HCT116 (cell line): ENCODE data around the gene CDK14. TPM values are rescaled to one million over a fixed set of nuclear protein-coding genes. Genes with fewer than 3 reads are reported as not detected.

Source experiments
- ATAC-seq: fragments of 200-7000 bp; cut with Tn5 transposase; 2 replicates; pipeline ENCODE4 v1.9.1; 2020; ENCODE audit warnings: mild to moderate bottlenecking, moderate library complexity
- BruUV-seq: library from RNA; stranded (reverse); fragments of 400-500 nt; replicated peaks from 2 replicates; lab custom pipeline; 2021; lab: Mats Ljungman, UMichigan
- CTCF ChIA-PET: fragments of 300-600 bp; sonication (Branson Sonifier 250); formaldehyde crosslinking; loops from one replicate; lab custom pipeline; 2021; ENCODE audit warnings: antibody characterized with exemption; lab: Charles Lee
- POLR2A ChIA-PET: fragments of 300-600, 350-600 bp; sonication (Branson Sonifier 250); formaldehyde crosslinking; loops from one replicate; lab custom pipeline; 2021; ENCODE audit warnings: antibody characterized with exemption; lab: Charles Lee
- RAD21 ChIA-PET, 2 experiments: fragments of 300-600 bp; sonication (Branson Sonifier 250); formaldehyde crosslinking; loops; one replicate each; lab custom pipeline; 2023; ENCODE audit warnings: low total read pairs in 2 of 2; ENCODE audit not compliant: uncharacterized antibody in 2 of 2, unreplicated experiment in 2 of 2, low non-redundant PET in 1 of 2; lab: Charles Lee
- DNase-seq: peaks from one replicate; pipeline ENCODE4 v3.0.0-alpha.2; 2010; ENCODE audit warnings: low read depth, low spot score
- H2AFZ ChIP-seq: fragments of 200-600 bp; shearing (Covaris generic), sonication (generic); 2 replicates; pipeline ENCODE4 v1.6.1; 2017; ENCODE audit warnings: low read depth, mixed run types, mixed read lengths, antibody characterized with exemption, low read length; ENCODE audit not compliant: poor library complexity, severe bottlenecking
- H3K27ac ChIP-seq: 2 replicates; pipeline ENCODE4 v1.5.1; 2012; ENCODE audit warnings: low read depth, low read length
- H3K27me3 ChIP-seq: fragments of 200-600 bp; sonication (generic); 2 replicates; pipeline ENCODE4 v1.6.1; 2016; ENCODE audit warnings: mixed run types, low read length, mixed read lengths; ENCODE audit not compliant: insufficient read depth
- H3K36me3 ChIP-seq, 2 experiments: fragments of 200-500 bp in 1 of 2; fragments of 200-600 bp in 1 of 2; sonication (Bioruptor generic) in 1 of 2; sonication (generic) in 1 of 2; 2 replicates each; pipeline versions ENCODE4 v1.5.1 to v1.6.1; 2014 to 2016; ENCODE audit warnings: low read length in 2 of 2, inconsistent platforms in 1 of 2, mixed read lengths in 1 of 2, mixed run types in 1 of 2; ENCODE audit not compliant: insufficient read depth in 2 of 2, control insufficient read depth in 1 of 2
- H3K4me1 ChIP-seq, 2 experiments: fragments of 200-600 bp in 1 of 2; sonication (generic) in 1 of 2; 2 replicates each; pipeline versions ENCODE4 v1.5.1 to v1.6.1; 2012 to 2017; ENCODE audit warnings: low read length in 2 of 2, inconsistent platforms in 1 of 2, mild to moderate bottlenecking in 1 of 2, mixed read lengths in 1 of 2, mixed run types in 1 of 2, moderate library complexity in 1 of 2; ENCODE audit not compliant: insufficient read depth in 2 of 2, control insufficient read depth in 1 of 2
- H3K4me2 ChIP-seq: fragments of 200-600 bp; sonication (generic); 2 replicates; pipeline ENCODE4 v1.6.1; 2017; ENCODE audit warnings: mixed run types, low read length, mixed read lengths
- H3K4me3 ChIP-seq, 2 experiments: fragments of 200-600 bp in 1 of 2; sonication (generic) in 1 of 2; replicated peaks in 1 of 2; 2 replicates each; pipeline ENCODE4 v1.5.1; 2011 to 2016; ENCODE audit warnings: low read length in 2 of 2, control low read depth in 1 of 2, low read depth in 1 of 2, mild to moderate bottlenecking in 1 of 2, mixed read lengths in 1 of 2, mixed run types in 1 of 2
- H3K79me2 ChIP-seq: fragments of 200-600 bp; sonication (generic); 2 replicates; pipeline ENCODE4 v1.6.1; 2017; ENCODE audit warnings: mild to moderate bottlenecking, mixed run types, low read length, moderate library complexity, mixed read lengths; ENCODE audit not compliant: insufficient read depth
- H3K9ac ChIP-seq: fragments of 200-600 bp; sonication (generic); 2 replicates; pipeline ENCODE4 v1.6.1; 2016; ENCODE audit warnings: low read length, mixed read lengths
- H3K9me2 ChIP-seq: fragments of 200-600 bp; sonication (generic), shearing (Covaris generic); 2 replicates; pipeline ENCODE4 v1.6.1; 2017; ENCODE audit warnings: mixed run types, mild to moderate bottlenecking, moderate library complexity; ENCODE audit not compliant: insufficient read depth
- H3K9me3 ChIP-seq, 2 experiments: fragments of 200-500 bp in 1 of 2; fragments of 200-600 bp in 1 of 2; sonication (Bioruptor generic) in 1 of 2; sonication (generic) in 1 of 2; 2 replicates each; pipeline ENCODE4 v1.6.1; 2014 to 2017; ENCODE audit warnings: low read length in 2 of 2, mixed read lengths in 2 of 2, inconsistent platforms in 1 of 2, low read depth in 1 of 2, mild to moderate bottlenecking in 1 of 2, mixed run types in 1 of 2, moderate library complexity in 1 of 2; ENCODE audit not compliant: control insufficient read depth in 1 of 2, insufficient read depth in 1 of 2
- H4K20me1 ChIP-seq: fragments of 200-600 bp; sonication (generic), shearing (Covaris generic); 2 replicates; pipeline ENCODE4 v1.6.1; 2017; ENCODE audit warnings: mixed run types, mild to moderate bottlenecking, moderate library complexity; ENCODE audit not compliant: insufficient read depth
- CBX3 ChIP-seq: IDR thresholded peaks from 2 replicates; pipeline ENCODE4 v1.6.1; 2012; ENCODE audit warnings: low read depth
- EGR1 ChIP-seq: IDR thresholded peaks from 2 replicates; pipeline ENCODE4 v1.6.1; 2012; ENCODE audit warnings: low read depth
- FOSL1 ChIP-seq: IDR thresholded peaks from 2 replicates; pipeline ENCODE4 v1.6.1; 2012; ENCODE audit warnings: low read depth
- JUND ChIP-seq: IDR thresholded peaks from 2 replicates; pipeline ENCODE4 v1.6.1; 2012
- POLR2A ChIP-seq: IDR thresholded peaks from 2 replicates; pipeline ENCODE4 v1.7.0; 2011; ENCODE audit warnings: borderline replicate concordance; ENCODE audit not compliant: insufficient read depth, insufficient read length; ENCODE audit errors: extremely low read depth
- POLR2AphosphoS5 ChIP-seq: IDR thresholded peaks from 2 replicates; pipeline ENCODE4 v1.6.1; 2011; ENCODE audit warnings: mild to moderate bottlenecking, low read depth, low read length, moderate library complexity
- RAD21 ChIP-seq: IDR thresholded peaks from 2 replicates; pipeline ENCODE4 v1.6.1; 2012; ENCODE audit warnings: low read depth, mild to moderate bottlenecking
- SRF ChIP-seq: IDR thresholded peaks from 2 replicates; pipeline ENCODE4 v1.6.1; 2012; ENCODE audit warnings: low read depth
- TCF7L2 ChIP-seq: IDR thresholded peaks from 2 replicates; pipeline ENCODE4 v1.7.0; 2011; ENCODE audit warnings: borderline replicate concordance, inconsistent platforms; ENCODE audit not compliant: insufficient read depth, insufficient read length; ENCODE audit errors: extremely low read depth
- YY1 ChIP-seq: IDR thresholded peaks from 2 replicates; pipeline ENCODE4 v1.6.1; 2011; ENCODE audit warnings: low read length, low read depth, moderate library complexity, mild to moderate bottlenecking; ENCODE audit not compliant: insufficient replicate concordance; ENCODE audit errors: extremely low read depth
- ZBTB33 ChIP-seq: IDR thresholded peaks from 2 replicates; pipeline ENCODE4 v1.6.1; 2011; ENCODE audit warnings: mild to moderate bottlenecking, low read length, moderate library complexity; ENCODE audit not compliant: insufficient replicate concordance; ENCODE audit errors: extremely low read depth
- ZFX ChIP-seq: fragments of 450-650 bp; IDR thresholded peaks from 2 replicates; pipeline ENCODE4 v1.6.1; 2017
- intact Hi-C: fragments of 100-400 bp; cut with micrococcal nuclease; formaldehyde crosslinking; loops from 2 replicates; pipeline ENCODE4 v1.10.0; 2022
- total RNA-seq: library from RNA; stranded (reverse); gene quantifications from one replicate; pipeline ENCODE4 v1.2.1, GENCODE V29; 2021; ENCODE audit not compliant: unreplicated experiment

Gene CDK14
- total RNA-seq, 1 experiment from 2014 or later = 10.2 TPM

GRCh38 chr7:90839727-90840291, 243.7 kb downstream of the CDK14 start:
- CTCF ChIA-PET = no interaction called here
- Histone ChIP-seq H3K4me1 (no peaks in the 10 kb centered on the region), H3K9ac (no peak overlapping the region), H3K9me2 (no peaks in the 10 kb centered on the region), H3K4me2 (no peak overlapping the region), H3K4me3 (no peak overlapping the region), H3K36me3 (no peaks in the 10 kb centered on the region), H4K20me1 (no peaks in the 10 kb centered on the region), H3K27me3 (no peaks in the 10 kb centered on the region), H3K9me3 (no peaks in the 10 kb centered on the region), H3K79me2 (no peaks in the 10 kb centered on the region), H3K27ac (no peak overlapping the region), H2AFZ (no peak overlapping the region)
- RAD21 ChIA-PET = no interaction called here
- intact Hi-C loops = no loop called here
- no TSS peak for BruUV-seq
- ATAC-seq = no peak
- TF ChIP-seq RAD21 (no peak), FOSL1 (no peak), JUND (no peak), POLR2AphosphoS5 (no peak), SRF (no peak), YY1 (no peak), TCF7L2 (no peak), POLR2A (no peak), CBX3 (no peak), ZBTB33 (no peak), ZFX (no peak), EGR1 (no peak)
- DNase-seq = no peak
- POLR2A ChIA-PET = no interaction called here
